ENCODE data around the gene BCOR.
A peak's percentile ranks its signal among the peaks of the same experiment; 100 is the strongest.

Gene BCOR

GRCh38 chrX:40120838-40121580, 23.3 kb upstream of the BCOR start:
- DNase-seq (ENCODE audit: low read depth, low spot score): no peak
- H3K4me3 ChIP-seq (ENCODE audit: low read length): no peak overlapping the region

- DNase-seq (ENCODE audit: low read depth, low spot score): no peak
Measured at GRCh38 chrX:40117715-40118285, 20.0 kb upstream of the BCOR start.

GRCh38 chrX:40116925-40117324, 19.2 kb upstream of the BCOR start:
- H3K4me3 ChIP-seq (ENCODE audit: low read length): no peak overlapping the region
- no peak for DNase-seq (ENCODE audit: low read depth, low spot score)

More at GRCh38 chrX:40117715-40118285, 20.0 kb upstream of the BCOR start:
- no peak overlapping the region for H3K4me3 ChIP-seq (ENCODE audit: low read length)

- no peak for DNase-seq (ENCODE audit: low read depth, low spot score)
- H3K4me3 ChIP-seq (ENCODE audit: low read length): no peak overlapping the region
Measured at GRCh38 chrX:40112996-40113395, 15.2 kb upstream of the BCOR start.

GRCh38 chrX:40111868-40112267, 14.1 kb upstream of the BCOR start:
- DNase-seq (ENCODE audit: low read depth, low spot score): no peak
- no peak overlapping the region for H3K4me3 ChIP-seq (ENCODE audit: low read length)

- peak overlapping the region; percentile 50 for H3K4me3 ChIP-seq (ENCODE audit: low read length)
- DNase-seq (ENCODE audit: low read depth, low spot score): peak; percentile 42
Measured at GRCh38 chrX:40109288-40110008, 11.7 kb upstream of the BCOR start.

GRCh38 chrX:40108959-40109287, 11.2 kb upstream of the BCOR start:
- H3K4me3 ChIP-seq (ENCODE audit: low read length): peak overlapping the region; percentile 50
- DNase-seq (ENCODE audit: low read depth, low spot score): no peak

- DNase-seq (ENCODE audit: low read depth, low spot score): no peak
Measured at GRCh38 chrX:40108162-40108958, 10.6 kb upstream of the BCOR start.

GRCh38 chrX:40107291-40108161, 9.8 kb upstream of the BCOR start:
- DNase-seq (ENCODE audit: low read depth, low spot score): no peak
- H3K4me3 ChIP-seq (ENCODE audit: low read length): no peak overlapping the region

More at GRCh38 chrX:40108162-40108958, 10.6 kb upstream of the BCOR start:
- H3K4me3 ChIP-seq (ENCODE audit: low read length): peak overlapping the region; percentile 50

- DNase-seq (ENCODE audit: low read depth, low spot score): no peak
- H3K4me3 ChIP-seq (ENCODE audit: low read length): peak overlapping the region; percentile 73
Measured at GRCh38 chrX:40106676-40107290, 9.0 kb upstream of the BCOR start.

- peak overlapping the region; percentile 73 for H3K4me3 ChIP-seq (ENCODE audit: low read length)
- DNase-seq (ENCODE audit: low read depth, low spot score): peak; percentile 57
Measured at GRCh38 chrX:40105835-40106675, 8.3 kb upstream of the BCOR start.

- no peak for DNase-seq (ENCODE audit: low read depth, low spot score)
- H3K4me3 ChIP-seq (ENCODE audit: low read length): peak overlapping the region; percentile 73
Measured at GRCh38 chrX:40104985-40105834, 7.5 kb upstream of the BCOR start.

GRCh38 chrX:40104630-40104984, 6.8 kb upstream of the BCOR start:
- H3K4me3 ChIP-seq (ENCODE audit: low read length): peak overlapping the region; percentile 73

GRCh38 chrX:40103565-40104323, 6.0 kb upstream of the BCOR start:
- H3K4me3 ChIP-seq (ENCODE audit: low read length): no peak overlapping the region
- DNase-seq (ENCODE audit: low read depth, low spot score): no peak

More at GRCh38 chrX:40104630-40104984, 6.8 kb upstream of the BCOR start:
- DNase-seq (ENCODE audit: low read depth, low spot score): no peak

- no peak for DNase-seq (ENCODE audit: low read depth, low spot score)
- no peak overlapping the region for H3K4me3 ChIP-seq (ENCODE audit: low read length)
Measured at GRCh38 chrX:40102393-40103381, 4.9 kb upstream of the BCOR start.
